ENCODE results near the gene SDHAF4. TPM values are rescaled to one million over a fixed set of nuclear protein-coding genes. Genes with fewer than 3 reads are reported as not detected.
"Not testable (repeated sequence)": the region's sequence is repeated elsewhere in the genome, so short reads cannot be mapped to it uniquely, and the experiment has no call there.

SDHAF4 gene
- total and polyA plus RNA-seq, 3 experiments from 2014 or later = 7.9 to 10.9 (median 10.1) TPM

- POLR2A ChIA-PET = no interaction called here
- Histone ChIP-seq H3K4me1 (ENCODE audit: insufficient read depth, low read length) (no peaks in the 10 kb centered on the region), H3K27ac (ENCODE audit: low read depth, low read length) (no peak overlapping the region), H3K9me3 (ENCODE audit: low read length) (no peaks in the 10 kb centered on the region), H3K4me3 (ENCODE audit: low read length) (no peak overlapping the region), H3K27me3 (ENCODE audit: insufficient read depth, low read length, poor library complexity, severe bottlenecking) (no peaks in the 10 kb centered on the region), H3K36me3 (ENCODE audit: insufficient read depth, low read length) (no peaks in the 10 kb centered on the region)
- Mint-ChIP-seq H3K27me3 (no peaks in the 10 kb centered on the region), H3K36me3 (peaks cover 0 to 17% (median 0%) of the 10 kb centered on the region in 3 donors), H3K9me3 (no peaks in the 10 kb centered on the region), H3K4me3 (no peak overlapping the region), H3K27ac (no peak overlapping the region), H3K4me1 (no peaks in the 10 kb centered on the region)
- CTCF ChIA-PET = interaction anchor here (1.0 kb wide), 1 partner anchor 13 kb away, joined by 3 read pairs; no protein-coding TSS in a partner anchor
- no peak for DNase-seq
Observed at GRCh38 chr6:70538376-70538775, 28.4 kb upstream of the SDHAF4 start.

DNA sequence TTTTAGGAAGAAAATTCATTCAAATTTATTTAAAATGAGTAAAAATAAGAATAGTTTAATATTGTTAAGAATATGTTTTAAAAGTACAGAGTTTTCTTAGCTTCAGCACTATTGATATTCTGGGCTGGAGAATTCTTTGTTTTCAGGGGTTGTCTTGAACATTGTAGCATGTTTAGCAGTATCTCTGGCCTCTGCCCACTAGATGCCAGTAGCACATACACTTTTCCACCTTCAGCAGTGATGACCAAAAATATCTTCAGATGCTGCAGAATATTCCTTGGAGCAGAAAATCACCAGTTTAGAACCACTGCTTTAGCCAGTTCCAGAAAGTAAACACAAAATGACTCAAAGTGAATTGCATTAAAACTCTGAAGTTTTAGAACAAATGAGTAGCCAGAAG, 19.4 kb upstream of the SDHAF4 start:
- Histone ChIP-seq H3K27ac (ENCODE audit: low read depth, low read length) (no peak overlapping the region), H3K4me1 (ENCODE audit: insufficient read depth, low read length) (no peaks in the 10 kb centered on the region), H3K27me3 (ENCODE audit: insufficient read depth, low read length, poor library complexity, severe bottlenecking) (no peaks in the 10 kb centered on the region), H3K9me3 (ENCODE audit: low read length) (no peaks in the 10 kb centered on the region), H3K36me3 (ENCODE audit: insufficient read depth, low read length) (no peaks in the 10 kb centered on the region), H3K4me3 (ENCODE audit: low read length) (no peak overlapping the region)
- no peaks in the 10 kb centered on the region for H3K9me3 Mint-ChIP-seq
- POLR2A ChIA-PET = no interaction called here
- H3K4me3 Mint-ChIP-seq = no peak overlapping the region
- CTCF ChIA-PET = interaction anchor here (2.1 kb wide), 1 partner anchor 138 kb away, joined by 7 read pairs; no protein-coding TSS in a partner anchor
- DNase-seq = no peak
- no peak overlapping the region for H3K27ac Mint-ChIP-seq
- H3K36me3 Mint-ChIP-seq = no peaks in the 10 kb centered on the region
- no peaks in the 10 kb centered on the region for H3K4me1 Mint-ChIP-seq
- peaks cover 0 to 1% of the 10 kb centered on the region in 2 donors for H3K27me3 Mint-ChIP-seq

DNA sequence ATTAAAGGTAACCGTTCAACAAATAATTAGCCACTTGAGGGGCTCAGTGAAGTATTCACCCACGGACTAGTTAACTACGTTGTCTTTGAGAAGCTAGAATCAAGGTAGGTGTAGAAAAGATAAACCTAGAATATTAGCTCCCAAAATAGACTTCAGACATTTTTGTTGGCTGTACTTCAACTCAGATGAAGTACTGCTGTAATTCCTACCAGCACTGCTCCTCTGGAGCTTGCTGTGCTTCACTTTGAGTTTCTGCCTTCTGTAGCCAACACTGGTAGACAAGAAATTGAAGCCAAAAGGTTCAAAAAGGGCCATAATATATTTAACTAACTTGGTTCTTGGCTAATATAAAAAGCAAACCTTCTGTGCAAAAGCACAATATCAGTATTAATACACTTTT, 18.8 kb upstream of the SDHAF4 start:
- H3K36me3 ChIP-seq (ENCODE audit: insufficient read depth, low read length) = no peaks in the 10 kb centered on the region
- Mint-ChIP-seq H3K27me3 (peaks cover 0 to 1% of the 10 kb centered on the region in 2 donors), H3K36me3 (no peaks in the 10 kb centered on the region), H3K4me3 (no peak overlapping the region), H3K4me1 (no peaks in the 10 kb centered on the region), H3K9me3 (no peaks in the 10 kb centered on the region), H3K27ac (no peak overlapping the region)
- no peak overlapping the region for H3K4me3 ChIP-seq (ENCODE audit: low read length)
- H3K9me3 ChIP-seq (ENCODE audit: low read length) = no peaks in the 10 kb centered on the region
- ChIA-PET CTCF (interaction anchor here (0.7 kb wide), 1 partner anchor 139 kb away, joined by 3 read pairs; no protein-coding TSS in a partner anchor), POLR2A (no interaction called here)
- H3K4me1 ChIP-seq (ENCODE audit: insufficient read depth, low read length) = no peaks in the 10 kb centered on the region
- H3K27ac ChIP-seq (ENCODE audit: low read depth, low read length) = no peak overlapping the region
- no peak for DNase-seq
- H3K27me3 ChIP-seq (ENCODE audit: insufficient read depth, low read length, poor library complexity, severe bottlenecking) = no peaks in the 10 kb centered on the region

GRCh38 chr6:70549327-70549726, 17.4 kb upstream of the SDHAF4 start:
- no peaks in the 10 kb centered on the region for H3K4me1 Mint-ChIP-seq
- no peak overlapping the region for H3K4me3 Mint-ChIP-seq
- DNase-seq = no peak
- peaks cover 0 to 1% of the 10 kb centered on the region in 2 donors for H3K27me3 Mint-ChIP-seq
- no peak overlapping the region for H3K27ac ChIP-seq (ENCODE audit: low read depth, low read length)
- H3K36me3 Mint-ChIP-seq = no peaks in the 10 kb centered on the region
- no peaks in the 10 kb centered on the region for H3K9me3 Mint-ChIP-seq
- no peaks in the 10 kb centered on the region for H3K27me3 ChIP-seq (ENCODE audit: insufficient read depth, low read length, poor library complexity, severe bottlenecking)
- ChIA-PET CTCF (no interaction called here), POLR2A (no interaction called here)
- H3K4me3 ChIP-seq (ENCODE audit: low read length) = no peak overlapping the region
- H3K36me3 ChIP-seq (ENCODE audit: insufficient read depth, low read length) = no peaks in the 10 kb centered on the region
- H3K4me1 ChIP-seq (ENCODE audit: insufficient read depth, low read length) = no peaks in the 10 kb centered on the region
- H3K27ac Mint-ChIP-seq = no peak overlapping the region
- H3K9me3 ChIP-seq (ENCODE audit: low read length) = no peaks in the 10 kb centered on the region

DNA sequence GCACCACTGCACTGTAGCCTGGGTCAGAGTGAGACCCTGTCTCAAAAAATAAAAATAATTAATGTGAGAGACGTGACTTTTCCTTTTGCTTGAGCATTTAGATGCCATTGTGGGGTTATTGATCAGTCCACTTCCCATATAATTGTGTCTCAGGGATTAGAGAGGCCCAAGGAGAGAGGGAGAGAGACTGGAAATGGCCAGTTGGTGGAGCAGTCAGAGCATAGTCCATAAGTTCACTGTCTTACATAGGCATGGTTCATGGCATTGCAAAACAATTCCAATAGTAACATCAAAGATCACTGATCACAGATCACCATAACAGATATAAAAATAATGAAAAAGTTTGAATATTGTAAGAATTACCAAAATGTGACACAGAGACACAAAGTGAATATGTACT, 15.2 kb upstream of the SDHAF4 start:
- Mint-ChIP-seq H3K4me3 (no peak overlapping the region), H3K4me1 (no peaks in the 10 kb centered on the region), H3K9me3 (no peaks in the 10 kb centered on the region), H3K27me3 (peaks cover 0 to 1% of the 10 kb centered on the region in 2 donors), H3K36me3 (no peaks in the 10 kb centered on the region), H3K27ac (no peak overlapping the region)
- no peaks in the 10 kb centered on the region for H3K27me3 ChIP-seq (ENCODE audit: insufficient read depth, low read length, poor library complexity, severe bottlenecking)
- H3K4me3 ChIP-seq (ENCODE audit: low read length) = no peak overlapping the region
- POLR2A ChIA-PET = no interaction called here
- DNase-seq = no peak
- H3K4me1 ChIP-seq (ENCODE audit: insufficient read depth, low read length) = no peaks in the 10 kb centered on the region
- no peak overlapping the region for H3K27ac ChIP-seq (ENCODE audit: low read depth, low read length)
- H3K9me3 ChIP-seq (ENCODE audit: low read length) = no peaks in the 10 kb centered on the region
- CTCF ChIA-PET = interaction anchor here (0.7 kb wide), 1 partner anchor 13 kb away, joined by 3 read pairs; no protein-coding TSS in a partner anchor
- no peaks in the 10 kb centered on the region for H3K36me3 ChIP-seq (ENCODE audit: insufficient read depth, low read length)

DNA sequence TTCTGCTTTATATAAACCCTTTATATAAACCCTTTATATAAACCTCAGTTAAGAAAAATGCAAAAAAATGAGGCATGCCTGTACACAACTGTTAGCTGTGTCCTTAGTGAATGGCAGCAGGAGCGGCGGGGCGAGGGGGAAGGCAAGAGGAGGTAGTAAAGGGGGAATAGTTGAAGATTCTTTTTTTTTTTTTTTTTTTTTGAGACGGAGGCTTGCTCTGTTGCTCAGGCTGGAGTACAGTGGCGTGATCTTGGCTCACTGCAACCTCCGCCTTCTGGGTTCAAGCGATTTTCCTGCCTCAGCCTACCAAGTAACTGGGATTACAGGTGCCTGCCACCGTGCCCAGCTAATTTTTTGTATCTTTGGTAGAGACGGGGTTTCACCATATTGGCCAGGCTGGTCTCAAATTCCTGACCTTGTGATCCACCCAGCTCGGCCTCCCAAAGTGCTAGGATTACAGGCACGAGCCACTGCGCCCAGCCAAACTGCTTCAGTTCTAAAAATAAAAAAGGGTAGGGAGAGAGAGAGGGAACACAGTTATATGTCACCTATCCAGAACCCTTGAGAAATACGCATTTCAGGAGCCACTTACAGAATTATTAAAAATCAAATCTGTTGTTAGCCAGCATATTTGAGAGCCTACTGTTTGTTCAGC, 14.3 kb upstream of the SDHAF4 start:
- H3K27ac ChIP-seq (ENCODE audit: low read depth, low read length); CTCF ChIA-PET; H3K4me3 Mint-ChIP-seq: not testable (repeated sequence)

DNA sequence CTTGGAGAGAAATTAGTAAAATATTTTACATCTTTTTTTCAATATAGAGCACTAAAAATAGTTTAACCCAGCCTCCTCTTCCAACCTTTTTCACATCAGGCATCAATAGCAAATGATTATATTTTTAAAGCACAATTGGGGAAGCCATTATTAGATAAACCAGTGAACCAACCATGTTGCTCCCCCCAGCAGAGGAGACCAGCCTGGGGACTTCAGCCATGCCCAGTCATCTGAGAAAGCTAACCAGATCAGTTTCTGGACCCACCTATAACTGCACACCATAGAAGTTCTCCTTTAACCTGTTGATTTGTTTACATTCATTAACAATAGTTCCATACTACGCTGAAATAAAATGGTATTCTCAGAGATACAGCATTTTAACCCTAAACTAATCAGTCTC, 13.8 kb upstream of the SDHAF4 start:
- no peaks in the 10 kb centered on the region for H3K4me1 Mint-ChIP-seq
- ChIA-PET POLR2A (no interaction called here), CTCF (no interaction called here)
- Histone ChIP-seq H3K27me3 (ENCODE audit: insufficient read depth, low read length, poor library complexity, severe bottlenecking) (no peaks in the 10 kb centered on the region), H3K4me1 (ENCODE audit: insufficient read depth, low read length) (no peaks in the 10 kb centered on the region), H3K4me3 (ENCODE audit: low read length) (no peak overlapping the region), H3K9me3 (ENCODE audit: low read length) (no peaks in the 10 kb centered on the region), H3K27ac (ENCODE audit: low read depth, low read length) (no peak overlapping the region), H3K36me3 (ENCODE audit: insufficient read depth, low read length) (no peaks in the 10 kb centered on the region)
- H3K27ac Mint-ChIP-seq = no peak overlapping the region
- H3K9me3 Mint-ChIP-seq = no peaks in the 10 kb centered on the region
- no peaks in the 10 kb centered on the region for H3K36me3 Mint-ChIP-seq
- H3K4me3 Mint-ChIP-seq = no peak overlapping the region
- no peak for DNase-seq
- peaks cover 0 to 1% of the 10 kb centered on the region in 2 donors for H3K27me3 Mint-ChIP-seq

More for the DNA sequence above, 14.3 kb upstream of the SDHAF4 start:
- H3K27ac Mint-ChIP-seq; H3K4me1 Mint-ChIP-seq; H3K36me3 Mint-ChIP-seq; H3K4me1 ChIP-seq (ENCODE audit: insufficient read depth, low read length); H3K9me3 ChIP-seq (ENCODE audit: low read length); POLR2A ChIA-PET; H3K36me3 ChIP-seq (ENCODE audit: insufficient read depth, low read length); H3K9me3 Mint-ChIP-seq; DNase-seq; H3K4me3 ChIP-seq (ENCODE audit: low read length); H3K27me3 Mint-ChIP-seq; H3K27me3 ChIP-seq (ENCODE audit: insufficient read depth, low read length, poor library complexity, severe bottlenecking): not testable (repeated sequence)

GRCh38 chr6:70557998-70558397, 8.7 kb upstream of the SDHAF4 start:
- Mint-ChIP-seq H3K4me3 (no peak overlapping the region), H3K27me3 (no peaks in the 10 kb centered on the region), H3K27ac (no peak overlapping the region), H3K9me3 (no peaks in the 10 kb centered on the region), H3K36me3 (no peaks in the 10 kb centered on the region), H3K4me1 (no peaks in the 10 kb centered on the region)
- H3K4me3 ChIP-seq (ENCODE audit: low read length) = no peak overlapping the region
- POLR2A ChIA-PET = no interaction called here
- no peaks in the 10 kb centered on the region for H3K4me1 ChIP-seq (ENCODE audit: insufficient read depth, low read length)
- H3K36me3 ChIP-seq (ENCODE audit: insufficient read depth, low read length) = no peaks in the 10 kb centered on the region
- CTCF ChIA-PET = no interaction called here
- H3K9me3 ChIP-seq (ENCODE audit: low read length) = no peaks in the 10 kb centered on the region
- no peaks in the 10 kb centered on the region for H3K27me3 ChIP-seq (ENCODE audit: insufficient read depth, low read length, poor library complexity, severe bottlenecking)
- no peak for DNase-seq
- H3K27ac ChIP-seq (ENCODE audit: low read depth, low read length) = no peak overlapping the region

All from CD8-positive, alpha-beta memory T cell (primary cell).